ENCODE data around the gene WNK2.

DNA sequence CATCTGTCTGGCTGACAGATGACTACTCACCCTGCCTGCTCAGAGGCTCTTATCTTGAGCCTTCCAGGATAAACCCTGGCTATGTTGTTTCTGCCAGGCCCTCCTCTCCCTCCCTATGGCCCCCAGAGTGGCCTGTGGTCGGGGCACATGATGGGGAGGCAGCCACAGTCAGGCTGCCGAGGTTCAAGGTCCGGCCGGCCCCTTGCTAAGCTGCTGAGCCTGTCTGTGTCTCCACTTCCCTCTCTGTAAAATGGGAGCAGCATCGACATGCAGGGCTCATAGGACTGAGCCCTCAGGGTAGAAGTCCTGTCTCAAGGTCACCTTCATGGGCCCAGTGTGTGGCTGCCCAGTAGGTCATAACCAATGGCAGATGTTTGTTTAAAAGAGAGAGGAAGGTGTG, 28.5 kb downstream of the WNK2 start:
- TF ChIP-seq, protein P1, sequence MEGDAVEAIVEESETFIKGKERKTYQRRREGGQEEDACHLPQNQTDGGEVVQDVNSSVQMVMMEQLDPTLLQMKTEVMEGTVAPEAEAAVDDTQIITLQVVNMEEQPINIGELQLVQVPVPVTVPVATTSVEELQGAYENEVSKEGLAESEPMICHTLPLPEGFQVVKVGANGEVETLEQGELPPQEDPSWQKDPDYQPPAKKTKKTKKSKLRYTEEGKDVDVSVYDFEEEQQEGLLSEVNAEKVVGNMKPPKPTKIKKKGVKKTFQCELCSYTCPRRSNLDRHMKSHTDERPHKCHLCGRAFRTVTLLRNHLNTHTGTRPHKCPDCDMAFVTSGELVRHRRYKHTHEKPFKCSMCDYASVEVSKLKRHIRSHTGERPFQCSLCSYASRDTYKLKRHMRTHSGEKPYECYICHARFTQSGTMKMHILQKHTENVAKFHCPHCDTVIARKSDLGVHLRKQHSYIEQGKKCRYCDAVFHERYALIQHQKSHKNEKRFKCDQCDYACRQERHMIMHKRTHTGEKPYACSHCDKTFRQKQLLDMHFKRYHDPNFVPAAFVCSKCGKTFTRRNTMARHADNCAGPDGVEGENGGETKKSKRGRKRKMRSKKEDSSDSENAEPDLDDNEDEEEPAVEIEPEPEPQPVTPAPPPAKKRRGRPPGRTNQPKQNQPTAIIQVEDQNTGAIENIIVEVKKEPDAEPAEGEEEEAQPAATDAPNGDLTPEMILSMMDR (conservative IDR thresholded peaks at IDR 0.05): no peak
- TF ChIP-seq ZFX (IDR thresholded peaks at IDR 0.05): no peak

All from C4-2B (cell line).